ENCODE results near the gene LTO1.
A peak's percentile ranks its signal among the peaks of the same experiment; 100 is the strongest.

LTO1 gene

GRCh38 chr11:69674267-69674885 is 777 bp downstream of the LTO1 start:
- DNase-seq: peak; percentile 47

GRCh38 chr11:69671734-69672465 is 3.3 kb downstream of the LTO1 start:
- no peak for DNase-seq

GRCh38 chr11:69670158-69670845 is 4.9 kb downstream of the LTO1 start:
- peak; percentile 64 for DNase-seq

DNA sequence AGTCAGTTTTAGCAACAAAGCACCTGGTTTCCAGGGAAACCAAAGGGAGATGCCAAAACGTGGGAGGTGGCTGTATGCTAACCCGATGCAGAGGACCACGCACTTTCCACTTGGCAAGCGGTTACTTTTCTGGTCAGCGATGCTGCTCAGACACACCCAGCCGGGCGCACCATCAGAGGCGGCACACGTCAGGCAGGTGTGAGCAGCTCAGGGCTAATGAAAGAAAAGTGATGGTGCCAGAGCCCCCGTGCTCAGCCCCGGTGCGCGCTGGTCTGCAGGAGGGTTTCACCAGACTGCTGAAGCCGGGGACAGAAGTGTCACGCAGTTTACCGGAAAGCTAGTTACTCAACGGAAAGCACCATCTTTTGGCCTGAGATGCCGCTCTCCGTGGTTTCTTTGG is 5.7 kb downstream of the LTO1 start:
- no peak for DNase-seq

DNA sequence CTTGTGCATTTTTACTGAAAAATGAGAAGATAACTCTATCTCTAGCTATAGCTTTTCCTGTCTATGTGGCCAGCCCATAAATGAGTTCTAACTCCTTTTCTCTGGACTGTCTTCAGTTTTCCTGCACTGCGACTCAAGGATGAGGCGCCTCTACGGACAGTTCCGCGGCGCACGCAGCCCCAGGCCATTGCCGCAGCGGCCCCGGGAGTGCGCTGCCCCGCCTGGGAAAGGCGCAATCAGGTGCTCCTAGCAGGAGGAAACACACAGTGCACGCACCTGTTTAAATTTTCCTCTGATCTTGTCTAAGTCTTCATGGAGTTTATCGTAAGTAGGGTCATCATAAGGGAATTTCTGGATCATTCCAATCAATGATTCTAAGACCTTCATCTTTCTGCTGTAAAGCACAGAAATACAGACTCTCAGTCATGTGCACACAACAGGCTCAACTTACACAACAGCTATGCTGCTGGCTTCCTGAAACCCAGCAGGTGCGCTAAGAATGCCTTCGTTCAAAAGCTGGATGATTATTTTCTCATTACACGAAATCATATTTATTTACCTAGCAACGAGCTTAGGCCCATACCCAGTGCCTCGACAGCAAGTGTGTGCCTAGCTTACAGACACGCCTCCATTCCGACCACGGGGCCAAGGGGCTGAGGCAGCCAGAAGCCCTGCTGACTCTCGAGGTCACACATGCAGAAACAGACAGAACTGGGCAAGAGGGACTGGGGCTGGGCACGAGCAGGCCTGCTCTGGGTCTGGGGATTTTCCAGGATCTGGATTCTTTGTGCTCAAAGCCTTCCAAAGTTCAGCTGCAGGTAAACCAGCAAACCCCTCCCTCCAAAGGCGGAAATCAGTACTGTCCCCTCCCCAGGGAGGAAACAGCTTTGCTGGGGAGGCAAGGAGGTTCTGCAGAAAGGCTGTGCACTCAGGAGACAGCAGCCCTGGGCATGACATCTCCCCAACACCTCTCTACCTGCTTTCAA is 7.2 kb downstream of the LTO1 start:
- no peak for DNase-seq

DNA sequence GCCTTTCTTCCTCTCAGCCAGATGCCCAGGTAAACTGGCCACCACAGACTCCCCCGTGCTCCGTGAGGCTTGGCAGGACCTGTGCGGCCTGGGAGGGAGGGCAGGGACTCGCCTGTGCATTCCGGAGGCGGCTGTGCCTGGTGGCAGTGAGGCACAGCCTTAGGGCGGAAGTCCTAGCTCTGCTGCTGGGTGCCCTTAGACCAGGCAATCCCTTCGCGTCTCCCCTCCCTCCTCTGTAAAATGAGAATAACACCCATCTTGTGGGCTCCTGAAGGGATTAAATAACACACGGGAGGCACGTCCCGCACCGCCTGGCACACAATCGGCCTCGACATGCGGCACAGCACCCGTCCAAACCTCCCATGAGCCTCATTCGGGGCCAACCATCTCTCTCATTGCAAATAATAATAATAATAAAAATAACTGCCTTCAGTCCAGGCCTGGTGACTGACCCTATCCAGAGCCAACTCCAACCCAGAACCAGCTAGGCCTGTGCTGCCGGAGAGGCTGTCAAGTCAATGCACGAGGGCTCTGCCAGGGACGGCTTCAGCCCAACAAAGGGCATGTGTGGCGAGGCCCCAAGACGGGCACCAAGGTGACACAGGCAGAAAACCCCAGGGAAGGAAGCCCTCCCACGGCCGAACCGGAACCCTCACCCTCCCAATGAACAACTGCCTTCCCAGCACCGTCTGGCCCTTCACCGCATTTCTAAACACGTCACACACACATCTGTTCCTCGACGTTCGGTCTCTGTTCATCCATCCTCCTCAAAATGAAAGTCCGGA is 8.2 kb downstream of the LTO1 start:
- DNase-seq: no peak

DNA sequence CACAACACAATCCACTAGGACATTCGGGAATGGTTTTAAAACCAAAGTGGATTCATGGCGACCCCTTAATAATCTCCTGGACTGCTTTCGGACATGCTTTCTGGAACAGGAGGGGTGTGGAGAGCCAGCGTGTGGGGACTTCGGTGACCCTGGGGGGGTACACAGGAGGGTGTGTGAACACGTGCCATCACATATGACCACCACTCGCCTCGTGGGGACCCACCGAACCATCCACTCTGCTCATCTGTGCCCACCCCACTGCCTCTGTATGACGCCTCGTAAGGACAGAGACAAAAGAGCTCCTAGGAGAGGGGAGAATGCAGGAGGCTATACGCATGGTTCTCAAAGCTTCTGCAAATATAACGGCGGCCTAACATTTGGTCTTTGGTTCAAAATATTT is 8.9 kb downstream of the LTO1 start:
- DNase-seq: no peak

GRCh38 chr11:69665669-69666068 is 9.5 kb downstream of the LTO1 start:
- DNase-seq: no peak

GRCh38 chr11:69664901-69665300 is 10.3 kb downstream of the LTO1 start:
- no peak for DNase-seq

DNA sequence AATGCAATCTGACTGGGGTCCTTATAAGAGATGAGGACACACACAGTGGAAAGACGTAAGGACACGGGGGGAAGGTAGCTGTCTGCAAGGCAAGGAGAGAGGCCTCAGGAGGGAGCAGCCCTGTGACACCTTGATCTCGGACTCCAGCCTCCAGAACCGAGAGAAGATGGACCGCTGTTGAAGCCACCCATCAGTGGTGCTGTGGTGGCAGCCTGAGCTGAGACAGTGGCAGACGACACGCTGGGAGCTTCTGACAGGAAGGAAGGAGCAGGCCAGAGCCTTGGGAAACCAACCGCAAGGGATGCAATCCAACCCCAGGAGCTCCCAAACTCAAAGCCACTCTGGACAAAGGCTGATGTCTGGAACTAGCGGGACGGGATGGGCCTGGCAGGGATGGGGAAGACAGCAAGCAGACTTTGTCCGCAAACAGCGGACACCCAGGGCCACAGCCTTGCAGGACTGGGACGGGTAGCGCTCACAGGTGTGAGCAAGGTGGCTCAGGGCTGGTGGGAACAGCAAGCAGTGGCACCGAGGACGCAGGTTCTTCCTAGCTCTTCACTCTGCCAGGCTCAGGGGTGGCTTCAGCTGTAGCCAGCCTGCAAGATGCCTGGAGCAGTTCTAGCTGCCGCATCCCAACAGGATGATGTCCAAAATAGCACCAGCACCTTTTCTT is 10.9 kb downstream of the LTO1 start:
- no peak for DNase-seq

DNA sequence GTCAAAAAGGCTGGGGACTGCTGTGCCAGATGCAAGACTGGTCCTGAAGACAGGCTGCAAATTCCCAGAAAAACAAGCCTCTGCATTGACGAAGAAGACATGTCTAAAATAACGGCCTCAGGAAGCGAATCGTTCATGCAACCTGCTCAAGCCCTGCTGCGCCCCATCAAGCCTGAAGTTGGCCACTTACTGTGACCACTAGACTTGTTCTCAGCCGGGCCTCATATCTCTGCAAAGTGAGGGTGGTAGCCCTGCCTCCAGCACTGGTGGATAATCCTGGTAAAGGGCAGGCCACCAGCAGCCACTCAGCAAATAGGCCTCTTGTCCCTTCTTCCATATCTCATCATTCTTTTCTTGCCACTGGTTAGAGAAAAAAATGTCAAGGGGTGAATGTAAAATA is 11.8 kb downstream of the LTO1 start:
- DNase-seq: no peak

DNA sequence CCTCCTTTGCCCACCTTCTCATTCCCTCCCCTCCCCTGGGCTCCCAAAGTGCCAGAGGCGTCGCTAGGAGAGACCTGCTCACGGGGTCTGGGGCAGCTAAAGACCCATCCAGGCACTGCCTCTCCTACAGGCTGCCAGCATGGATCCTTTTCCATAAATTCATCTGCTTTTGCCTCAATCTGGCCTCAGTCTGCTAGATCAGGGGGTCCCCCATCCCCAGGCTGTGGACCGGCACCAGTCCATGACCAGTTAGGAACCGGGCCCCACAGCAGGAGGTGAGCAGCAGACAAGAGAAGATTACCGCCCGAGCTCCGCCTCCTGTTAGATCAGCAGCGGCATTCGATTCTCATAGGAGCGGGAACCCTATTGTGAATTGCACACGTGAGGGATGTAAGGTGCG is 12.3 kb downstream of the LTO1 start:
- DNase-seq: no peak

GRCh38 chr11:69662021-69662698 is 13.0 kb downstream of the LTO1 start:
- no peak for DNase-seq

- DNase-seq: no peak
These were observed 13.8 kb downstream of the LTO1 start for GRCh38 chr11:69661413-69661715.

GRCh38 chr11:69660001-69660500 is 15.1 kb downstream of the LTO1 start:
- no peak for DNase-seq

DNA sequence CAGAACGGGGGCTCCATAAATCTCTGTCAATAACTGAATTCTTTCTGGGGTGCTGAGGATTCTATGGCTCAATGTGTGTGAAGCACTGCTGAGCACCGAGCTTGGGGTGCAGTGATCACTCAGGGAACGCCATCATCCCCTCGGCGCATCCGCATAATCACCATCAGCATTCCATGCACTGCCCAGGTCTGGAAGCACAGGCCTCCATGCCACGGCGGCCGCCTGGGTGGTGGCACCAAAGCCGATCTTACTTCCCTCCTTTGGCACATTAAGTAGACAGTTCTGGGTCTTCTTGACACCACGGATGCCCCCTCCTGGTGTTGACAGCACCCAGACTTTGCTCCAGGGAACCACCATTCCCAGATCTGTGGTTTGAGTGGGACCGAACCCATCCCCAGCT is 15.6 kb downstream of the LTO1 start:
- no peak for DNase-seq

- DNase-seq: no peak
These were observed 16.3 kb downstream of the LTO1 start for GRCh38 chr11:69658626-69659450.

- no peak for DNase-seq
These were observed 17.1 kb downstream of the LTO1 start for GRCh38 chr11:69657911-69658625.

DNA sequence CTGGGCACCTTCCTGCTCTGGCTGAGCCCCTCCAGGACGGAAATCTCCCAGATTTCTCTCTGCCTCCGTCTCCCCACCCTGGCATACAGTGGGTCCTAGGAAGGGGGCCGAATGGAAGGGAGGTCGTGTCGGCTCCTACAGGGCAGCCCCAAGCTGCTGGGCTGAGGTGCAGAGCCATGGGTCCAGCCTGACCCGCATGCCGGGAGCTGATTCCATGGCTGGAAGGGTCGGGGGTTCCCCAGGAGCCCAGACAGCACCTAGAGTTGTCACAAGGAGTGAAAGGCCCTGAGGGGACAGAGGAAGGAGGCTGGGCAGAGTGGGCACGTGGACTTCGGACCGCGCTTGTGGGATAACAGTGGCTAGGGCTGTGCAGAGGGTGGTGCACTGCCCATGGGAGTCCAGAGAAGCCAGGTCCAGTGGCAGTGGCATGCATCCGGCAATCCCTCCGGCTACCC is 17.7 kb downstream of the LTO1 start:
- DNase-seq: no peak
